ENCODE results near the gene STARD10.

Gene STARD10

DNA sequence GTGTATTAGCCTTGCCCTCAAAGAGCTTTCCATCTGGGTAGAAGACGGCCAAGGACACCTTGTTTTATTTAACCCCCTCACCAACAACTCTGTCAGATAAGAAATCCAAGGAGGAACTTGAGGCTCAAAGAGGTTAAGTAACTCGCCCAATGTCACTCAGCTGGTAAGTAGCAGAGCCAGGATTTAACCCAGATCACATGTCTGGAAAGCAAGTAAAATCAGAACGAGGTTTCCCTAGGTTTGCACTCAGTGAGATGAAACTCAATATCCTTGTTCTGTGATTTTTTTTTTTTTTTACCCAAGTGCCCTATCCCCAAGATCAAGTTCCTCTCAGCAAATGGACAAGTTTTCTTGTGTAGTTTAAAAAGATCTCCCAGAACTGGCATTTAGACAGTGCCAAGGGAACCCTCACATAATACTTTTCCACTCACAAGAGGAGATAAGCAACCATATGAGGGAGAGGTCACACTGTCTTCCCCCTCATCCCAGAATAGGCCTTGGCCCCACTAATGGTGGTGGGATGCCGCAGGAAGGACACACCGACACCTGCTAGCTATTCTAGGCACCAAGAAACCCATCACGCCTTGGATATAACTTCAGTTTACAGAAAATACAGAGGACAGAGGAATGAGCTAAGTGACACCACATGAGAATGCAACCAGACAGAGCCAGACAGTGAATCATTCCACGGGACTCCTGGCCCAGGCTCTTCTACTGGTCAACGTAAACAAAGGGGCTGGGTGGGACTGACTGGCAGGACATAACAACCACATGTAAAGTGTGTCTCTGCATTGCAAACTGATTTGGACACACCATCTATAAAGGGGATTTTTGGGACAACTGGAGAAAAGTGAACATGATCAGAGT, 33.1 kb downstream of the STARD10 start:
- DNase-seq: no peak

DNA sequence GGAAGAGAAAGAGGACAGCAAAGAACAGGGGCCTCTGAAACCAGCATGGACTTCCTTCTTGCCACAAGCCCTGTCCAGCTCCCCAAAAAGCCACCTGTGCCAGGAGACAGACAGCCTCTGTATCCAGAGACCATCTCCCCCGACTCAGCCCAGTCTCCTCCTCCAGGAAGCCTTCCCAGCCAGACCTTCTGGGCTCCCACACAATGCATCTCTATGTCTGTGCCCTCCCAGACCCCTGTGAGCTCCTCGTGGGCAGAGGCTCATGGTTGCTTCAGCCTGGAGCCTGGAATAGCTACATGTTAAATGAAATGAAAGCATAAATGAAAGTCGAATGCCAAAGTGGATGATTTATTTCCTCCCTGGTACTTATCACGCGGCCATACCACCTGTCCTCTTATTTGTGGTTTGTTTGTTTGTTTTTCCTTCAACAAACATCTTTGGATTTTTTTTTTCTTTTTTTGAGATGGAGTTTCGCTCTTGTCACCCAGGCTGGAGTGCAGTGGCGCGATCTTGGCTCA, 34.3 kb downstream of the STARD10 start:
- no peak for DNase-seq

DNA sequence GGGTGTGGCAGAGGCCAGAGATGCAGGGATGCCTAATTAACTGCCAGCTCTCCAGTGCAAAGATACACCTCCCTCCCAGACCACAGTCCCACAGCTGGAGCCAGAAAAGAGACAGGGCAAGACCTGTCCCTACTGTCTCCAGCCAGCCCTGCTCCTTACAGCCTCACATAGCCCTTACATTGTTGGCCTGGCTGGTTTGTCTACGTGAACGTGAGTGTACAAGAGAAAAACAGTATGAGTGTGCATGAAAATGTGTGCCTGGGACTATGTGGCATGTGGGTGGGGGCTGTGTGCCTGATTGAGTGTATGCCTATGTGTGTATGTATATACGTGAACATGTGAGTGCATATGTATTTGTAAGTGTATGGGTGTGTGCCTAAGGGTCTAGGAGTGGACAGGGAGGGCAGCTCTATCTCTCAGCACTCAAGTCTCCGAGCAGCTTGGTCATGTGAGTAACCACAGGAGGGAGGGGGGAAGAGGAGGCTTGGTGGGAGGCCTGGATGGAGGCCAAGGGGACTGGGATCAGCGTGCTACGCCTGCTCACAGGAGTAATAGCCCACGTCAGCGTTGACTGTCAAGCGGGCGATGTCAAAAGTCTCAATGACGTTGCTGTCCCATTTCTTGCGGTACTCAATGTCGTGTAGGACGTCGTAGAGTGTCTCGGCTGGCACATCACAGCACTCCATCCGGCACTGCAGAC, 35.0 kb downstream of the STARD10 start:
- no peak for DNase-seq

DNA sequence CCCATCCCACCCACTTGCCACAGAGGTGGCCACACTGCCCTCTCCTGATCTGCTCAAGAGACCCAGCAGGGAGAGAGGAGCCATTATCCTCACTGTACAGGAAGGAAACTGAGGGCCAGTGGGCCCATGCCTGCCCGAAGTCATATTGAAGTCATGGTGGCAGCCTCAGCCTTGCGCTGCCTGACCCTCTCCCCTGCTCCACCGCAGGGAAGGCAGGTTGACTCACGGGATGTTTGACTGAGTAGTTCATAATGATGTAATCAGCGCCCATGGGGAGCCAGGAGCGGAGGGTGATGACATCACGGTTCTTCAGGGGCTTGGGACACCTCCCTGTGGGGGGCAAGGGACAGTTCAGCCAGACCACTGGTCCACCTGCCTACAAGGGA, 35.5 kb downstream of the STARD10 start:
- DNase-seq: no peak

DNA sequence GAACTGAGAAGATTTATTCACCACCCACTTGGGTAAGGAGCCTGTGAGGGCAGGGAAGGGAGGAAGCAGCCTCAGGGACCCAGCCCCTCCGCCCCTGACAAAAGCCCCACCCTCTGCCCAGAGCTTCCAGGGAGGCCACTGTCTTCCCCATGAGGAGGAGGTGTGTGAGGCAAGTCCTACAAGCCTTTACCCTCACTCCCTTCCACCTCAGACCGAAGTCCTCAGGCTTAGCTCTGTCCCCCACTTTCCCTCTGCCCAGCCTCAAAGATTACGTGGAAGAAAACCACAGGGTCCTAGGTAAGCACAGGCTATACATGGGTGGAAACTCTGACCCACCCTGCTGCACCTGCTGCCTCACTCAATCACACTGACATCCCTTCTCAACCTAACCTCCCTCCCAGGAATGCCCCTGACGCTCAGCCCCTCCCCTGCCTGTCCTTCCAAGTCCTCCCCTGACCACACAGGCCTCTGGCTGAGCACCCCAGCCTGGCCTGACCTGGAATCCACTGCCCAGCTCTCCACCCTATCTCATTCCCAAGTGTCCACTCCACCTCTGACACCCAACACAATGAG, 38.0 kb downstream of the STARD10 start:
- no peak for DNase-seq

DNA sequence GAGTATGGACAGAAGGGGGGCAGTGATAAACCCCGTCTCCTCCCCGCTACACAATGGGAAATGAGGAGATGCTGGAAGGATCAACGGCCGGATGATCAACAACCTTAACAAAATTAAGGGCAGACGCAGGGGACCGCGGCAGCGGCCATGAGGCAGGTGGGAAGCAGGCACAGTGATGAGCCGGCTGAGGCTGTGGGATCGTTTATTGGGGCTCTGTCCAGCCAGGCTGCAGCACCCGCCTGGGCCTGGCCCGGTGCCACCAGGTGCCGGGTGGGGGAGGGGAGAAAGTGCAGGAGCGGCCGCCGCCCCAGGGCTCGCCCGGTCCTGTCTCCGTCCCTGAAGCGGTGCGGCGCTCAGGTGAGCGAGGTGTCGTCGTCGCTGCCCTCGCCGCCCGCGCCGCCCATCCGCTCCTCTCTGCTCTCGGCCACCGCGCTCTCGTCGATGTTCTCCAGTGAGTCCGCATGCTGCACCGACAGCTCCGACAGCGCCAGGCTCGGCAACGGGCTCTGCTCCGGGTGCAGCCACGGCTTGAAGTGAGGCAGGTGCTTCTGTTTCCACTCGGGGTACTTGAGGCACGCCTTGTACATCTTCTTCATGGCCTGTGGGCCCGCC, 39.2 kb downstream of the STARD10 start:
- no peak for DNase-seq

DNA sequence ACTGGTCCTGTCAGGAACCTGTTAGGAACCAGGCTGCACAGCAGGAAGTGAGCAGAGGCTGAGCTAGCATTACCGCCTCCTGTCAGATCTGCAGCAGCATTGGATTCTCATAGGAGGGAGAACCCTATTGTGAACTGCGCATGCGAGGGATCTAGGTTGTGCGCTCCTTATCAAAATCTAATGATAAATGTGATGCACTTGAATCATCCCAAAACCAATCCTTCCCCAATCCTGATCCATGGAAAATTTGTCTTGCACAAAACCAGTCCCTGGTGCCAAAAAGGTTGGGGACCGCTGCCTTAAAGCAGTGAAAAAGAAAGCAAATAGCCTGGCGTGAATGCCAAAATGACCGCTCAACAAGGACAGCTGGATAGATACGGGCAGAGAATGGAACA, 39.7 kb downstream of the STARD10 start:
- no peak for DNase-seq

DNA sequence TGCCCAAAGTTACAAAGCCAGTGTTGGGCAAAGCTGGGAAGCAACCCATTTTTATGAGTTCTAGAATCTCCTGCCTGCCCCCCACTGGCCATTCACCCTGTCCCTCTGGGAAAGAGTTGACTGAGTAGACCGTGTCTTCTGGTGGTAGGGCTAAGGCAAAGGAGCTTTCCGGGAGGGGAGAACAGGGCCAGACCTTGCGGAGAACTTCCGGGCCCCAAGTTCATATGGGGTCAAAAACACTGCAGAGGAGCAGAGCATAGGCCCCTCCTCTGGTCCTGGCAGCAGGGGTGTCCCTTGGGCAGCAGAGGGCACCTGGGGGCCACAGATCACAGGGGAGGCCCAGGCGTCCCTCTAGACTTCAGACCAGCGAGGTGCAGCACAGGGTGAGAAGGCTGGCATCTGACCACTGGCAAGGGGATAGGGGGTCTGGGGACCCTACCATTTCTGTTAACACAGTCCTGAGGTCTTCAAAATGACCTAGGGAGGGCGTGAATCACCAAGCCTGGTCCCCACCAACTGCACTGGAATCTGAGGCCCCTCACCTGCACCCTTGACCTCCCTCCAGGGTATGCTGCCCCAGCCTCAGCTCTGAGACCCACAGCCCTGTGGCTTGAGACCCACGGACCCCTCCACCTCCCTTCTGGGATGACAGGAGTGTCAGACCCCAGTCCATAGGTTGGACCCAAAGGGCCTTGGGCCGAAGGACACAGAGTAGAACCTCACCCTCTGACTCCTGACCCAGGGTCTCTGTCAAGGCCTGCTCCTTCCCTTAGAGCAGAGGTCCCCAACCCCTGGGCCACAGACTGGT, 40.3 kb downstream of the STARD10 start:
- no peak for DNase-seq

DNA sequence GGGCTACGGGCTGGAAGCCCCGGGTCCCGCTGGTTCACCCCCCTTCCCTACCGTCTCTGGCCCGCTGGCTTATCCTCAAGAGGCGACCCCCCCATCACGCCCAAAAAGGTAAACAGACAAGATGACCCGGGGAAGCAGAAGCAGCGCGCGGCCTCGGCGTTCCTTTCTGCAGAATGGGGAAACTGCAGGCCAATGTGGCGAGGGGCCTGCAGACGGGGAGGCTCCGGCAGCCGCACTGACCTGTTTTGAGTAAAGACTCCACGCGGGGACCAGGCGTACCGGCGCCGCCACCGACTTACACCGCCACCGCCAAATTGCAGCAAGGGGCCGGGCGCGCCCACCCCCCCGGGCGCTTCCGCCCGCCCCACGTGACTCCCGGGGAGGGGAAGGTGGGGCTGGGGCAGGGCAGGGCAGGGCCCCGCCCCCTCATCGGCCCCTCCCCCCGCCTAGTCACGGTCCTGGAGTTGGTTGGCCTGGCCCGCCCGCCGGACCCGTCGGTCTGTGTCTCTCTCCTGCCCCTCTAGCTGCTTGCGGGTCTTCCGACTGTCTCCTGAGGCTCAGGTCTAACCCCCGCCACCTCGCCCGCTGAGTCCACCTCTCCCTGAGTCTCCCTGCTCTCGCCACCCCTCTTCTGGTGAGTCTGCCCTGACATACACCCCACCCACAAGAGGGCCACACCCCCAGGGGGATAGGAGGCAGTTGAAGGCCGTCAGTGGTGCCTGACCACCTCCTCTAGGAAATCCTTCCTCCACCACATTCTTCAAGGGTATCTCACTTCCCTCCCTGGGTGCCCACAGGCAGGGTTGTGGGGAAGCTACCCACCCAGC, 41.5 kb downstream of the STARD10 start, which contains the start of gene ARAP1:
Gene ARAP1, minus strand, starts transcription at position 321 of the 827 bp plus-strand sequence. CDS start 25,280 bp downstream, outside the sequence.
- DNase-seq: peak in 3 of 4 experiments; percentile 27 to 80 (median 59)

DNA sequence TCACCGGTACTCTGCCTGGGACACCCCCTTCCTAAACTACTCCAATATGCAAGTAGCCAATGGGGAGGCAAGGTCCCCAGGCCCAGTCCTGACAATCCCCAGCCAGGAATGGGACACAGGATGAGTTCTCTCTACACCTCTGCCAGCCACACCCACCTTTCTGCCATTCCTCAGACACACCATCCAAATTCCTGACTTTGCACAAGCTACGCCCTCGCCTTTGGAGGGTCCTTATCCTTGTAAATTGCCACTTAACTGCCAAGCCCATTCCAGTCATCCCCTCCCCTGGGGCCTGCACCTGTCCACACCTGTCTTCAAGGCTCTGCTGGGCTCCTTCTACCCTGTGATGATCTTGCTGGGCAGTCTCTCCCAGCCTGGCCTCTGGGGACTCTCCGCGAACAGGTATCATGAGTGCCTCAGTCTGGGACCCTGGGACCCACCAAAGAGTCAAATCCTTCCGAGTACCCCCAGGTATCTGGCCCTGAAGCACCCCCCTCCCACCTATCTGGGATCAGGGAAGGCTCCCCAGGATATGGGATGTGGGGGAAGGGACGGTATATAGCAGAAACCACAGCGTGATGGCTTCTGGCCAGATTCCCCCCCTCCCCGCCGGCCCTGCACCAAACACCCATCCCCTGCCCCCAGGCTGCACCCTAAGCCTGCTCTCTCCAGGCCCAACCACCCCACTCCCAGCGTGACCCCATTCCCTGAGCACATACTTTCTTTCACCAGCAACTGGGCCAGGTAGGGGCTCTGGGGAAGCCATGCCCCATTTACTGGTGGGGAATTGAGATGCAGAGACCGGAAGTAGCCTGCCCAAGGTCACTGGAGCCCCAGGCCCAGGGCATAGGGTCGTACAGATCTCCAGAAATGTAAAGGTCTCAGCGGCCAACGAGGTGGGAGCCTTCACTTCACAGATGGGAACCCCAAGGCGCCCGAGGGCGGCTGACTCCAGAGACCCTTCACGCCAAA, 42.4 kb downstream of the STARD10 start:
- no peak for DNase-seq

DNA sequence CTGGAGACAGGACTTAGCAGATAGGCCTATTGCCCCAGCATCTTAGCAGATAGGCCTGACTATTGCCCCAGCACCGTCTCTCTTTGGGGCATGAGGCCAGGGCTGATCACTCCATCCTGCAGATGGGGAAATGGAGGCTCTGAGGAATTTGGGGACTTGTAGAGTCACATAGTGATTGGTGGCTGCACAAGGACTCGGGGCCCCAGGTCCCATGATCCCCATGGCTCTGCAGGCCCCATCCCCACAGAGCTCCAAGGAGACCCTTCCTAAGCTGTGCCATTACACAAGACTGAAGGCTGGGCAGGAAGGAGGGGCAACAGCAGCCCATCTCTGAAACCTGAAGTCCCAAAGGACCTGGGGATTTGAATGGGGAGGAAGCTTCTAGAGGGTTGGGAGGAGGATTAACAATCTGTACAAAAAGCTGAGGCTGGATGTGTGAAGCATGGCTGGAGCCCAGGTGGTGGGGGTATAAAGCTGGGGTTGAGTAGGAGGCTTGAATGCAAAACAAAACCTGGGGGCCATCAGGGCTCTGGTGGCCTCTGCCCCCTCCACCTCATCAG, 43.2 kb downstream of the STARD10 start:
- DNase-seq: no peak

DNA sequence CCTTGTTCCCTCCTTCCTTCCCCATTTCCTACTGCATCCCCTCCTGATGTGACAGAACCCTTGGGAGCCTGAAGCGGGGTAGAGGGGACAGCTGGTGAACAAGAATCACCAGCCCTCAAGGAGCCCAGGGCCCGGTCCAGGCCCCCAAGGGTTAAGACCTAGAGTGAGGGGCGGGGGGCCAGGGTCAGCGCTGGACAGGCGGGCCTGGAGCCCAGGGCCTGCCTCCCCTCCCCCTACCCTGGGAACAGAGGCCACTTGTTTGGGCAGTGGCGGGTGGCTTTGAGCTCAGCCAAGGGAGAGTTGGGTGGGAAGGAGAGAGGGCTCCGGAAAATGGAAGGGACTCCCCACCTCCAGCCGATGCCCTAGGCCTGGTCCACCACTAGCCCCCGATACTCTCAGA, 43.8 kb downstream of the STARD10 start:
- no peak for DNase-seq

DNA sequence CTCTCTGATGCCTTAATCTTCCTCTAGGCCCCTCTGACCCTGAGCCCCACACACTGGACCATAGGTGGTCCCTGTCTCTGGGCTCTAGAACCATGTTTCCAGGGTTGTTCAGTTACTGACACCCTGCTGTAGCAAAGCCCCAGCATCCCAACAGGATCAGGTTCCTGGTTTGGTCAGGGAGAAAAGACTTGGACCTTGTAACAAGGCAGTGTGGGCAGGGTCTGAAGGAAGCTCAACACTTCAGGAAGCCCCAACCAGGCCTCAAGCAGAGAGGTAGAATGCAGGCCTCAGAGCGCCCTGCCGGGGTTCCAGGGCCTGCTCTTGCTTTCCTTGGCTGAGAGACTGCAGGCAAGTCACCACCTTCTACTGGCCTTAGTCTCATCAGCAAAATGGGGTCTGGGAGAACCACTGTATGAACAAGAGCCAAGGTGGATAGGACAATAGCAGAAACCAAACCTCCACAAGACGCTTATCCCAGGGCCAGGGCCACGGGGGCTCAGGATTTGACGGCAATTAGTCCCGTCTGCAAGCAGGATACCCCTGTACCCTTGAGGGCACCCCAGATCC, 46.5 kb downstream of the STARD10 start:
- no peak for DNase-seq

DNA sequence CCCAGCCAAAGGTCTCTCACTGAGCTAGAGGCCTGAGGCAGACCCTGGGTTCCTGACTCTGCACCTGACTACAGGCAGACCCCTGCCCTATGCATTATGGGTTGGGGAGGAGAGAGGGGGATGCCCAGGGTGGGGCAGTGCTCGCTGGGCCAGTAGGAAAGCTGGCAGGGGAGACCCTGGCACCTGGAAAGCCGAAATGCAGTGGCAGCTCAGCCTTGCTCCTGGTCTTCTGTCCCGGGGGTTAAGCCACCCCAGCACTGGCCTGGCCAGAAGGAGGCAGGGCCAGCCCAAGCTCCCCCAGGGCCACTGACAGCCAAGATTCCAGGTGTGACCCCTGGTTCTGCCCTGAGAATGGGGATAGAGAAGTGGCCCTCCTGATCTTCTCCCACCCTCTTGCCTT, 47.0 kb downstream of the STARD10 start:
- DNase-seq: no peak

DNA sequence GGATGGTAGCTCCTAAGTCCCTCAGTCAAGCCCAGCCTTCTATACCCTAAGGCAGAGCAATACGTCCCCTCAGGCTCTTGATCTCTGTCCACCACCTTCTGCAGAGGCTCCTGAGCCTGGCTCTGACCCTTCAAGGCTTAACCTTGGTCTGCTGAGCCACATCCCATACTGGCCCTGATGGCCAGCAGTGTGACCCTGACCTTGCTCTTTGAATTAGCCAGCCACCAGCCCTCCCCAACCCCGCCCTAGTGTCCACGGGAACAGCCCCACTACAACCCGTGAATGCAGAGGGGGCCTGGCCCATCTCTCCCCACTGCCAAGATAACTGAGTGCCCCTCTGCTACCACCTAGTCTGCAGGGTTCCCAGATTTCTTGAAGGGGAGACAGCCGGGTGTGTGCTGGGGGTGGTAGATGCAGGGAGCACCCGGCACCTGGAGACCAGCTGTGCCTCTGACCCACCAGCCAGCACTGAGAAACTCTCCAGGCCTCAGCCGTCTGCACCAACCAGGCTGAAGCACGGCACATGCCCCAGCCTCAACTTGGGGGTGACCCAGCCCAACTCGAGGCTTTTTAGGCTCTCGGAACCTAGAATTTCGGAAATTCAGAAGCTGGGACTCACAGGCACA, 47.8 kb downstream of the STARD10 start:
- no peak for DNase-seq

DNA sequence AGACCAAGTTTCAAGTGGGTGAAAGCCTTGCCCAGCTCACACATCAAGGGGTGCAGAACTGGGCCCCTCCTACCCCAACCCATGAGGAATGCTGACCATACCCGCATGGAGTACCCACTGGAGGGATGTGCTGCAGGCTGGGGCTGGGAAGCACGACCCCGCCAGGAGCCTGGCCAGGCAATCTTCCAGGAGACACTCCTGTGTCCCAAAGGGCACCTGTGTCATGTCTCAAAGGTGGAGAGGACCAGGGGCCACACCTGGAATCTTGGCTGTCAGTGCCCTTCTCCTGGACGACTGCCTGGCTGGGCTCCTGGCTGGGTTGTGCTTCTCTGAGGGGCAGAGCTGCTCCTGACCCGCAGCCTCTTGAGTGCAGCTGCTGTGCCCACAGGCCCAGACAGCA, 48.3 kb downstream of the STARD10 start:
- DNase-seq: no peak

DNA sequence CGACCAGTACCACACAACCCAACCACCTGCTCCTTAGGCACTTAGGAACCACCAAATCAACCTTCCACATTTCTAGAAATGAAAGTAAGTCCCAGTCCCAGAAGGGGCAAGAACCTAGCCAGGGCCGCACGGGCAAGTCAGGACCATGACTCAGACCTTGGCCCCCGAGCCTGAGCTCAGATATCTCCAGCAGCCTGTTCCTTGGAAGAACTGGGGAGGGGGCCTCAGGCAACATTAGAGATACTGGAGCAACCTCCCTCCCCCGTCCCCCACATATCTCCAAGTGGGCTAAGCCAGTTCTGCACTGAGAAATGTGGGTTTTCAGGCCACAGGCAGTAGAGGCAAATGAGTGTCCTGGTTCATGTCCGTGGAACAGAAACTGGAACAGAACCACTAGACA, 49.4 kb downstream of the STARD10 start:
- no peak for DNase-seq

DNA sequence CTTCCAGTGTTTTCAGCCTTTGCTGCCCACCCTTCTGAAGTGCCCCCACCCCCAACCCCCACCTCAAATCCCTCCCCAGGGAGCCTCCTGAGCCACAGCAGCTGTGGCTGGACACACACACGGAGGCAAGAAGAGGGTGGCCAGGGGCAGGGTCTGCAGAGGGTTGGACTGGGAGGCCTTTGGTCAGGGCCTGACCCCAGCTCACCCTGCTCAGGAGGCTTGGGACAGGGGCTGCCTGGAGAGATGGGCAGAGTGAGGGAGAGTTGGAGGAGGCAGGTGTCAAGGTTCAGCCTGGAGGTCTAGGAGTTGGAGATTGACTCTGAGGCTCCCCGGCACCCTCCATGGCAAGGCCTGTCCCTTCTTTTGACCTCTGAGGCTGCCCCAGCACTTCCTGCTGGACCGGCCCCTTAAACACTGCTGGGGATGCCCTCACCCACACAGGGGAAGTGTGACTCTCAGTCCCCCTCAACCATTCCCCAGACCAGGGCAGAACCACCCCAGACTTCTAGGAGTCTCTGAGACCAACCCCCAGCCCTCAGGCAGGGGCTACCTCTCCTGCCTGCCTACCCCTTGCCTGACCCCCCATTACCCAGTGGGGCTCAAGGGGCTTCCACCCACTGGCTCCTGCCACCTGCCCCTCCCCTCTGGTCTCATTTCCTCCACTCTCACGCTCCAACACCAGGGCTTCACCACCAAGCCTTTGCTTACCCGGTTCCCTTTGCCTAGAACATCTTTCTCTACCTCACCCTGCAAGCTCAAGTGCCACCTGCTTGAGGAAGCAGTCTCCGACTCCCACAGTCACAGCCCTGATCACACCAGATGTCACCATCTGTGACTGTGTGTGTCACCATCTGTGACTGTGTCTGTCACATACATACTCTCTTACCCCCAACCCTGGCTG, 50.3 kb downstream of the STARD10 start:
- DNase-seq: no peak

All from activated naive CD4-positive, alpha-beta T cell (primary cell).